EH (cell line): ENCODE results near the gene MUC13.

Source experiments
- DNase-seq: peaks from one replicate; pipeline ENCODE4 v3.0.0-alpha.2; 2015; ENCODE audit warnings: low read depth

MUC13 gene

DNA sequence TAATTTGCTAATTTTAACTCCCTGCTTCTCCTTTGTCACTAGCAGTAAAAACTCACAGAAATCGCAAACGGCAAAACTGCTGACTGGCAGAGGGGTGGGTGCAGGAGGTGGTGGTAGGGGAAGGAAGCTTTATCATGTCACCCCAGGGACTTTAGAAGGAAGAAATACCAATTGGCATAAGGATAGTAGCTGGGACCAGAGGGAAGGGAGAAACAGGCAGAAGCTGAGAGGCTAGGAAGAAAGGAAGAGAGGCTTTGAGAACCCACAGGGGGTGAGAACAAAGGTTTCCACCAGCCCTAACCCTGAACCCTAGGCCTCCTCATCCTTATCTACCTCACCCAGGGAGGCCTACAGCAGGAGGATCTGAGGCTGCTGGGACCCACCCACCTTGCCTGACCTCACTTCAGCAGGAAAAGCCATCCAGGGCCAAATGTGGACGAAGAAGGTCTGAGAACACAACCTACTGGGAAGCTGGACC, 58.1 kb downstream of the MUC13 start:
- no peak for DNase-seq

DNA sequence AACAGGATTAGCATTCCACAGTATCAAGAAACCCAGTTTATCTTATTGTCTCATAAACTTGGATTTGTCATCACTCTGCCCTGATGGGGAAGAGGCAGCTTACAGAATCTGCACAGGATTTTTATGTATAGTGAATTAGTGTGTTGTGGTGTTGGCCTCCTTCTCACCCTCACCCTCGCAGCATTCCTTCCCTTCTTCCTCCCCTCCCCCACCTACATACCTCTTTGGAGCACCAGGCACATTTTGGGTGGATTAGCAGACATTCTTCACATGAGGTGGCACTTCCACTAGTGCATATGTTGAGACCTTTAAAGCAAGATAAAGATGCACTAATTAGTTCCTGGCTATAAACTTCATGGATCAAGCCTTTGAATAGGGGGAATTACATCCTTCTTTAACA, 61.3 kb downstream of the MUC13 start:
- peak; percentile 41 for DNase-seq

GRCh38 chr3:124867511-124867910, 67.0 kb downstream of the MUC13 start:
- no peak for DNase-seq

DNA sequence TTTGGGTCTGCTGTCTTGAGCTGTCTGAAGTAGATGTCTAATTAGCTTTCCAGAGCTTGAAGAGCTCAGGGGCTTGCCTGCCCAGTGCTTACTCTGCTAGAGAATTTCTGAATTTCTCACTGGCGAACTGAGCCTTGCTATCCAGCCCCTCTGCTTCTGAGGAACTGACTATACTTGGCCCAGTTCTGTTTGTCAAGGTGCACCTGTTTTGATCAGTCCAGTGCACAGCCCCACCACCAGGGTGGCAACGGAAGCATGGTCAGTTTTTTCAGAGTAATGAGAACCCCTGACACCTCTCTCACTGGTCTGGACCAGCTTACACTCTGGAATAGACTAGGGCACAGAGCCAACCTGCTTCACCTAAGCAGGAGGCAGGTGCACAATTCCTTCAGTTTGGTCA, 72.5 kb downstream of the MUC13 start:
- DNase-seq, result no peak

GRCh38 chr3:124861041-124861440, 73.5 kb downstream of the MUC13 start:
- no peak for DNase-seq

- peak; percentile 99 for DNase-seq
Observed at GRCh38 chr3:124860599-124860998, 74.0 kb downstream of the MUC13 start.

- DNase-seq, result peak; percentile 82
Observed at GRCh38 chr3:124859025-124859424, 75.5 kb downstream of the MUC13 start.

- DNase-seq, result peak; percentile 63
Observed at GRCh38 chr3:124858275-124858674, 76.3 kb downstream of the MUC13 start.

DNA sequence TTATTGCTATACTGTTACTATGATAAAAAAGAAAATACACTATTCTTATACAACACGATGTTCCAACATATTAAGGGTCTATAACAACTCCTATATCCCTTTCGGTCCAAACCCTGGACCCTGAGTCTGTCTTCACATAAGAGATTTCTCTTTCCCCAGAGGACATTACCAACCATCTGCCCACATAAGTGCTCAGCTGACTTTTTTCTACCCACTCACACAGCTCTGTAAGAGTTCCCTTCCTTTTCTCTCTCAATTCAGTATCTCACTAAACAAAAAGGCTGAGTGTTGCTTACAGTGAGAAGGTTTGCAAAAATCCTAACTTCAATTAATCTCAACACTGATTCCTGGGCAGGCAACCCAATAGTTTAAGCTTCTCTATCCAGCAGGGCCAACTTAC, 77.9 kb downstream of the MUC13 start:
- DNase-seq, result no peak
